ENCODE data around the gene PHKG1. TPM values are rescaled to one million over a fixed set of nuclear protein-coding genes. Genes with fewer than 3 reads are reported as not detected.

Gene PHKG1
- total and polyA plus RNA-seq, 2 of the 4 experiments (the other 2 are of a cell fraction) = 0.62 to 0.72 TPM

GRCh38 chr7:56115852-56116538, 23.2 kb upstream of the PHKG1 start, which contains the start of gene NUPR2:
Gene NUPR2, minus strand, starts transcription at chr7:56116417. Its CDS starts 103 bp downstream, at chr7:56116314.
- Histone ChIP-seq H3K4ac (ENCODE audit: low read depth, low read length) (no peak within 1 kb of the TSS), H2BK20ac (ENCODE audit: low read depth, low read length) (no peak within 1 kb of the TSS), H2BK120ac (ENCODE audit: low read depth, low read length) (no peak within 1 kb of the TSS), H2AK9ac (replicated peaks; ENCODE audit: low read depth, low read length, poor library complexity) (no peak within 1 kb of the TSS), H3K14ac (replicated peaks; ENCODE audit: low read depth, low read length) (no peak within 1 kb of the TSS), H4K5ac (ENCODE audit: low read depth, low read length) (no peak within 1 kb of the TSS), H3K23ac (ENCODE audit: low read depth, low read length) (no peak within 1 kb of the TSS), H3K56ac (ENCODE audit: extremely low read depth, insufficient read depth, low read length) (no peak within 1 kb of the TSS), H3K4me2 (ENCODE audit: low read depth, low read length) (no peak within 1 kb of the TSS; the same call in 1 of the 2 replicates), H3K4me1 (ENCODE audit: control insufficient read depth, insufficient read depth, low read length) (no peaks in the 10 kb centered on the region), H3K79me1 (ENCODE audit: low read depth in 1 of 2, low read length in 2 of 2) (no peaks in the 10 kb centered on the region), H3K27me3 (ENCODE audit: control insufficient read depth, insufficient read depth, low read length) (peaks cover 2% of the 10 kb centered on the region; the same call in 1 of the 2 replicates), H3K4me3 (ENCODE audit: insufficient read depth, low read depth, low read length) (no peak within 1 kb of the TSS), H2AK5ac (ENCODE audit: low read depth, low read length) (no peak within 1 kb of the TSS), H2BK5ac (ENCODE audit: low read depth, low read length, poor library complexity, severe bottlenecking) (no peak within 1 kb of the TSS), H4K20me1 (ENCODE audit: insufficient read depth, low read length) (no peaks in the 10 kb centered on the region), H3K27ac (ENCODE audit: insufficient read depth, low read length) (no peak within 1 kb of the TSS), H3K36me3 (ENCODE audit: control insufficient read depth, insufficient read depth, low read length) (no peaks in the 10 kb centered on the region), H4K8ac (ENCODE audit: low read depth in 2 of 2, low read length in 2 of 2) (no peak within 1 kb of the TSS), H4K91ac (ENCODE audit: insufficient read depth, low read depth, low read length) (no peak within 1 kb of the TSS), H3K18ac (ENCODE audit: low read depth, low read length) (no peak within 1 kb of the TSS), H3K9me1 (ENCODE audit: insufficient read depth, low read length) (no peaks in the 10 kb centered on the region), H3K9ac (ENCODE audit: low read depth, low read length) (no peak within 1 kb of the TSS), H3K9me3 (ENCODE audit: control insufficient read depth, insufficient read depth, low read length) (no peaks in the 10 kb centered on the region), H2AFZ (replicated peaks; ENCODE audit: low read length, poor library complexity) (peak within 1 kb of the TSS; percentile 51), H2BK15ac (ENCODE audit: low read depth, low read length) (no peak within 1 kb of the TSS)
- no TSS peak for BruUV-seq (replicated peaks)
- intact Hi-C loops (cut with micrococcal nuclease) (no loop called here), dilution Hi-C loops (cut with HindIII; ENCODE audit: low sequenced_read_pairs, unreplicated experiment) (no loop called here), in situ Hi-C loops (cut with MboI; ENCODE audit: low sequenced_read_pairs) (no loop called here)
- WGBS, 2 experiments (ENCODE audit: extremely low coverage in 2 of 2, insufficient read length in 1 of 2) = 6% methylated on average over 44 of the region's 65 CpGs; no CpG with 5 or more reads in 1 of the 2 experiments
- ATAC-seq (ENCODE audit: low read depth) = no peak; the same call in 1 of the 2 replicates
- CTCF ChIA-PET = no interaction called here
- no peak for DNase-seq
- TF ChIP-seq, protein P1, sequence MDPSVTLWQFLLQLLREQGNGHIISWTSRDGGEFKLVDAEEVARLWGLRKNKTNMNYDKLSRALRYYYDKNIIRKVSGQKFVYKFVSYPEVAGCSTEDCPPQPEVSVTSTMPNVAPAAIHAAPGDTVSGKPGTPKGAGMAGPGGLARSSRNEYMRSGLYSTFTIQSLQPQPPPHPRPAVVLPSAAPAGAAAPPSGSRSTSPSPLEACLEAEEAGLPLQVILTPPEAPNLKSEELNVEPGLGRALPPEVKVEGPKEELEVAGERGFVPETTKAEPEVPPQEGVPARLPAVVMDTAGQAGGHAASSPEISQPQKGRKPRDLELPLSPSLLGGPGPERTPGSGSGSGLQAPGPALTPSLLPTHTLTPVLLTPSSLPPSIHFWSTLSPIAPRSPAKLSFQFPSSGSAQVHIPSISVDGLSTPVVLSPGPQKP (IDR thresholded peaks at IDR 0.05; ENCODE audit: borderline replicate concordance, low read depth, low read length) = no peak
- TF ChIP-seq RCOR1 (IDR thresholded peaks at IDR 0.05; ENCODE audit: insufficient replicate concordance, low read length) = no peak
- TF ChIP-seq RAD21 (IDR thresholded peaks at IDR 0.05; ENCODE audit: low read length) = no peak
- TF ChIP-seq POLR2A (IDR thresholded peaks at IDR 0.05; ENCODE audit: low read depth, low read length) = no peak
- no peak for TF ChIP-seq MAZ (IDR thresholded peaks at IDR 0.05; ENCODE audit: borderline replicate concordance, low read depth, low read length)
- no peak for TF ChIP-seq USF2 (IDR thresholded peaks at IDR 0.05; ENCODE audit: low read depth, low read length)
- TF ChIP-seq RFX5 (IDR thresholded peaks at IDR 0.05; ENCODE audit: low read depth, low read length) = no peak
- no peak for TF ChIP-seq FOS (IDR thresholded peaks at IDR 0.05; ENCODE audit: low read depth, low read length)
- no peak for TF ChIP-seq CHD1 (IDR thresholded peaks at IDR 0.05; ENCODE audit: low read depth, low read length)
- TF ChIP-seq, protein P2, sequence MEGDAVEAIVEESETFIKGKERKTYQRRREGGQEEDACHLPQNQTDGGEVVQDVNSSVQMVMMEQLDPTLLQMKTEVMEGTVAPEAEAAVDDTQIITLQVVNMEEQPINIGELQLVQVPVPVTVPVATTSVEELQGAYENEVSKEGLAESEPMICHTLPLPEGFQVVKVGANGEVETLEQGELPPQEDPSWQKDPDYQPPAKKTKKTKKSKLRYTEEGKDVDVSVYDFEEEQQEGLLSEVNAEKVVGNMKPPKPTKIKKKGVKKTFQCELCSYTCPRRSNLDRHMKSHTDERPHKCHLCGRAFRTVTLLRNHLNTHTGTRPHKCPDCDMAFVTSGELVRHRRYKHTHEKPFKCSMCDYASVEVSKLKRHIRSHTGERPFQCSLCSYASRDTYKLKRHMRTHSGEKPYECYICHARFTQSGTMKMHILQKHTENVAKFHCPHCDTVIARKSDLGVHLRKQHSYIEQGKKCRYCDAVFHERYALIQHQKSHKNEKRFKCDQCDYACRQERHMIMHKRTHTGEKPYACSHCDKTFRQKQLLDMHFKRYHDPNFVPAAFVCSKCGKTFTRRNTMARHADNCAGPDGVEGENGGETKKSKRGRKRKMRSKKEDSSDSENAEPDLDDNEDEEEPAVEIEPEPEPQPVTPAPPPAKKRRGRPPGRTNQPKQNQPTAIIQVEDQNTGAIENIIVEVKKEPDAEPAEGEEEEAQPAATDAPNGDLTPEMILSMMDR (conservative IDR thresholded peaks at IDR 0.05; ENCODE audit: low read depth, low read length) = no peak
- TF ChIP-seq SMC3 (IDR thresholded peaks at IDR 0.05; ENCODE audit: low read depth, low read length) = no peak
- TF ChIP-seq CEBPB (IDR thresholded peaks at IDR 0.05; ENCODE audit: low read depth, low read length) = no peak
- no peak for TF ChIP-seq MXI1 (IDR thresholded peaks at IDR 0.05; ENCODE audit: borderline replicate concordance, low read depth, low read length)
- POLR2A ChIA-PET (ENCODE audit: unreplicated experiment) = no interaction called here
